HG03469 (cell line): Measurements from ENCODE around the gene TP53RK.

Experiments
- ATAC-seq: cut with Tn5 transposase; IDR thresholded peaks from one replicate; pipeline ENCODE4 v1.9.1; 2021; ENCODE audit warnings: mild to moderate bottlenecking, moderate library complexity, moderate number of reproducible peaks; ENCODE audit not compliant: unreplicated experiment

Gene TP53RK

DNA sequence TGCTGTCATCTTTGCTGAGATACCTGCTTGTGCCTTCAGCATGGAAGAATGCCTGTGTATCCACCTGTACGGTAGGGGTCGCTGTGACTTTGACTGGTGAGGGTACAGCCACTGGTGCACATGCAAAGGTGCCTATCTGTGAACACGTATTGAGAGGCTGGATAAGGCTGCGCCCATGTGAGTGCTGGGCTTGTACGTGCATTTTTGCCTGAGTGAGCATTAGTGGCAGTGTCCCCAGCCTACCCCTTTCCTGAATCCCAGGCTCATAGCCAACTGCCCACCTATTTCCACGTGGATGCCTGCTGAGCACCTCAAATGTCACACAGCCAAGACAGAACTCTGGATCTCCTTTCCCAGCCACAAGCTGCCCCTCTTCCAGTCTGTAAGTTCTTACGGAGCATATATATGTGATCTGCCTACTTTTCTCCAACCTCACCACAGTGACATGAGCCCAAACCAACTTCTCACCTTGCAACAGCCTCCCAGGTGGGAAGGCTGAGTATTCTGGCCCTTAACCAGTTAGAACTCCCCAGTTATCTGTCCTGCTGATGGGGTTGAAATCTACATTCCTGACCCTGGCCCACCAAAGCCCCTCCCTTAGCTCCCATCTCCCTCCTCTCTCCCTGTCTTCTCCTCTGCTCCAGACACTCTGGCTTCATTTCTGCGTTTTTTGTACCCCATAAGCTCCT lies 19.1 kb upstream of the TP53RK start:
- no peak for ATAC-seq

DNA sequence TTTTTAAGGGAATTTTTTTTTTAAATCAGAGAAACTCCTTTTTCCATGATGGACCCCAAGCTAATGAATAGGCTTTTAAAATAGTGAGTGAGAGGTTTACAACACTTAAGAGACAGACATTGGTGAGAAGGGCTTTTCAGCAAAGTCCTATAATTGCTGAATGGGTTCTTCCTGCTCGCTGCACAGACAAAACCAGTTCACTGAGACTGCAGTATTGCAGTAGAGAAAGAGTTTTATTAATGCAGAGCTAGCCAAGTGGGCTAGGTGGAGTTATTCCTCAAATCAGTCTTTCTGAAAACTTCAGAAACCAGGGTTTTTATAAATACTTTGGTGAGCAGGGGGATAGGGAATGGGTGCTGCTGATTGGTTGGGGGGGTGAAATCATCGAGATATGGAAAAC lies 17.0 kb upstream of the TP53RK start:
- ATAC-seq: no peak

DNA sequence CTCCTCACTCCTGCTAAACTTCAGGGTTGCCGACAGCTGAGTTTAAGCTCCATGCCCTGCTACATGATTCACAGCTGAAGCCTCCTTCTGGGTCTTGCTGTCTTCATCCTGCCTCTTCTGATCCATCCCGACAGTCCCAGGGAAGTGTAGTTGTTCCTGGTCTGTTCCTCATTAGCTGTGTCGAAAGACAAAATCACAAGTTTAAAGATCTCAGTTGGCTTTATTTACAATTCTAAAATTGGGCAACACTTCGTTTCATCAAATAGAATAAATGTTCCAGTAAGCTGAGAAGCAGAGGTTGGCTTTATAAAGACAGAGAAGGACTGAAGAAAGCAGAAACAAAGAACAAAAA lies 16.1 kb upstream of the TP53RK start:
- no peak for ATAC-seq

DNA sequence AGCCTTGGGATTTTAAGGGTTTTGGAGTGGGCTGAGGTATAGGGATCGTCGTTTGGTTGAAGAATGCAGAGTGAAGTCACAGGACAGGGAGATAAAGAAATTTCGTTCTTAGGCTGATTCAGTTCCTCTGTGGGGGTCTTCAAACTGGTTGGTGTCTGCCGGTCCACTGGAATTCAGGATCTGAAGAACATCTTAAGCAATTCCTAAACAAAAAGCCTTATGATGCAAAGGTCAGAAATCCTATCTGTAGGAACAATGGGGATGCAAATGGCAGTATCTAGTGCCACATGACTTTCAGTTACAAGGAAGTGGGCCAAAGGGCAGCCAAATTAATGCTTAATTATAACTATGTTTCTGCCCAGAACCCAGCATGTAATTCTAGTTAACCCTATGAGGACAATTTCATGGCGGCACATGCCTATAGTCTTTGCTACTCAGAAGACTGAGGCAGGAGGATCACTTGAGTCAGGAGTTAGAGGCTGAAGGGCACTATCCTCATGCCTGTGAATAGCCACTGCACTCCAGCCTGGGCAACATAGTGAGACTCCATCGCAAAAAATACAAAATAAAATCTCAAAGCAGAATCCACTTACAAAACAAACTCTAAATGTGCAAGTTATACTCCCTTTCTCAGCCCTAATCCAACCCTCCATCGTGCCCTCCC lies 15.6 kb upstream of the TP53RK start:
- no peak for ATAC-seq

DNA sequence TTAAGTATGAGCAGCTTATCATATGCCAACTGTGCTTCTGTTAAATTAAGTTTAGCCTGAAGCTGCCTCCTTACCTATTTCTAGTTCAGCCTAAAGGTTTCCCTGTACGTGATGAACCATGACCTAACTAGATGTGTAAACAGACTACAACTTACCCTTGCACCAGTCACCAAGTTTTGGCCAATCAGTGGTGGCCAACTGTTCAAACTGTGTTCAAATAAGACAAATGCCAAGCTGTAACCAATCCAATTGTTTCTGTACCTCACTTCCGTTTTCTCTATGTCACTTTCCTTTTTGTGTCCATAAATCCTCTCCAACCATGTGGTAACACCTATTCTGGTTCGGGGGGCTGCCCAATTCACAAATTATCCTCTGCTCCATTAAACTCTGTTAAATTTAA lies 14.2 kb upstream of the TP53RK start:
- no peak for ATAC-seq

DNA sequence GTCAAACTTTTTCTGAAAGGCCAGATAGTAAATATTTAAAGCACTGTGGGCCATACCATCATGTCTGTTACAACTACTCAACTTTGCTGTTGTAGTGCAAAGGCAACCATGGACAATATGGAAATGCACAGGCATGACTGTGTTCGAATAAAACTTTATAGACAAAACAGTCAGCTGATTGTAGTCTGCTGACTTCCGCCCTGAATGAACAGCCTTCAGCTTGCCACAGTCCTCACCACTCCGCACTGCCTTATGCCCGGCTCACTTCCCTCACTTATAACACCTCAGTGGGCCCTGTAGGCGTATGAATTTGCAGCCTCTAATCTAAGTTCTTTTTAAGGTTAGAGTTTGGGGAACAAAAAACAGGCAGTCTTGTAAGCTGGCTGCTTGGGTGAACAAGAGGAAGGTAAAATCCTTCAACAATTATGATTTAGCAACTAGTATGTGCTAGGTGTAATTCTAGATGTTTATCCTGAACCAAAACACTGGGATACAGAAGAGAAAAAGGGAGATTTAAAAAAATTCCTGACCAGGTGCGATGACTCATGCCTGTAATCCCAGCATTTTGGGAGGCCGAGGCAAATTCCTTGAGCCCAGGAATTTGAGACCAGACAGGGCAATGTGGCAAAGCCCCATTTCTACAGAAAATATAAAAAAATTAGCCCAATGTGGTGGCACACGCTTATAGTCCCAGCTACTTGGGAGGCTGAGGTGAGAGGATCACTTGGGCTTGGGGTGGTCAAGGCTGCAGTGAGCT lies 13.4 kb upstream of the TP53RK start:
- ATAC-seq: no peak

DNA sequence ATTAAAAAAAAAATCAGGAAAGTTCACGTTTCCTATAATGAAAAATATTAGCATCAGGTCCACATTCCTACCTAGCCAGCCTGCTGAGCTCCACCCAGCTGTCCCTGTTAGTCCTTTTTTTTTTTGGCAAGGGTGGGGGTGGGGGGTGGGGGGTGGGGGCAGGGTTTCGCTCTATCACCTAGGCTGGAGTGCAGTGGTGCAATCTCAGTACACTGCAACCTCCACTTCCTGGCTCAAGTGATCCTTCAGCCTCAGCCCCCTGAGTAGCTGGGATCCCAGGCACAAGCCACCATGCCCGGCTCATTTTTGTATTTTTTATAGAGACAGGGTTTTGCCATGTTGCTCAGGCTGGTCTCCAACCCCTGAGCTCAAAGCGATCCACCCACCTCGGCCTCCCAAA lies 12.7 kb upstream of the TP53RK start:
- no peak for ATAC-seq

DNA sequence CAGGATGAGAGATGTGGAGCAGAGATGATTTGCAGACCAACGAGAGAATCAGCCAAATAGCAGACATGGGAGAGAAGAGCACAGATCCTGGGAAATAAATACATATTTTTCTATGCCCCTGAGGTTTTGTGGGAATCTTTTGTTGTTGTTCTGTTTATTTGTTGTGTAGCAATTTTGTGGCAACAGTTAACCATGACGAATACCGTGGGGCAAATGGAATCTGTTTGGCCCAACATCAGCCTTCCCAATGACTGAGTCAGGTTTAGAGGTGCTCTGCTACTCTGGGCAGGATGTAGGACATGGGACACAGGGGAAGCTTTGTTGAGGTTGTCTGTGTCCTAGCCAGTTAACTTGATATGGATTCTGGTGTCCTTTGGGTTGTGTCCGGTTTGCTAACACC lies 12.3 kb upstream of the TP53RK start:
- ATAC-seq: no peak

DNA sequence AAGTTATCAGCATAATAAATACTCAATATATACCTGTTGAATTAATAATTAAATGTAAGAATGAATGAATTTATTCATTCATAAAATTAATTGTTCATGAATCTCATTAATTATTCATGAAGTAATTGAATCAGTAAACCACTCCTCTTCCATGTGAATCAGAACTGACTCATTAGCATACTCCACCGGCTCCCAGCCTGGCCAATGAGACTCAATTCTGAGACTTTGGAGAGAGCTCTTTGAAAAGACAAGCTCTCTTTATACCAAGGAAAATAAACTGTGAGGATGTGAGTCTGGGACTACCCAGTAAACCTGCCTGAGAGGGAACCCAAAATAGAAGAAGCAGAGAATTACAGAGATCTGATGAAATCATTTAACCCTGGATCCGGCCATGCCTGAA lies 11.8 kb upstream of the TP53RK start:
- ATAC-seq: no peak

DNA sequence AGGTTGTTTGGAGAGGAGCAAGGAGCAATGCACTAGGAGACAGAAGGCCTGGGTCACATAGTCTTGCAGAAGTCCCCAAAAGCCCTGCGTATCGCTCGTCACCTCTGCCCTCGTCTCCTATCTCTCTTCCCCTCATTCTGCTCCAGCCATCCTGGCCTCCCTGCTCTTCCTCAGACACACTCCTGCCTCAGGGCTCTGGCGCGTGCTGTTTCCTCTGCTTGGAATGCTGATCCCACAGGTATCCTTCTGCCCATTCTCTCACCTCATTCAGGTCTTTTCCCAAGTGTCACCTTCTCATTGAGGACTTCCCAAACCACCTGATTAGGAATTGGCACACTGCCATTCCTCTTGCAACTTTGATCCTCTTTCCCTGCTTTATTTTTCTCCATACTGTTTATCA lies 11.2 kb upstream of the TP53RK start:
- no peak for ATAC-seq

DNA sequence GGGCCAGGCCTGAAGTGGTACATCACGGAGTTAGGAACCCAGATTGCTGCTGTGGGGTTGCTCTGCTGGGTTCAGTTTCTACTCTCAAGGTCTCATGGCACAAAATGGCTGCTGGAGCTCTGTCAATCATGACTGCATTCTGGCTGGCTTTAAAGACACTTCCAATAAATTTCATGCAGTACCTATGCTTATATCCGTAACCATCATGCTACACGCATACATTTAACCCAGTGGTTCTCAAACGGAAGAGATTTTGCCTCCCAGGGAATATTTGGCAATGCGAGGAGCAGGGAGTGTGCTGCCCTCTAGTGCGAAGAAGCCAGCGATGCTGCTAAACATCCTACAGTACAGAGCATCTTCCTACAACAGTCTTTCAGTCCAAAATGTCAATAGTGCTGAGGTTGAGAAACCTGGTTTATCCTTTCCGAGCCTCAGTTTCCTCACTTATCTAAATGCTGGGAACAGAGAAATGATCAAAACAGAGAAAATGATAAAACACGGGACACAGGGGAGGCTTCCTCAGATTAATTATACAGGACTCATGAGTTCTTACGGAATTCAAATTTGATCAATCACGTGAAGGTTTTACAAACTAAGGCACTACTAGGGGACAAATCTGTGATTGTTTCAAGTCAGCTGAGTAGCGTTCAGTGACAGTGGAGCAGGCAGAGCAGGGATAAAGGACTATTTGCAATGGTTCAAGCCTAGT lies 10.6 kb upstream of the TP53RK start:
- no peak for ATAC-seq

DNA sequence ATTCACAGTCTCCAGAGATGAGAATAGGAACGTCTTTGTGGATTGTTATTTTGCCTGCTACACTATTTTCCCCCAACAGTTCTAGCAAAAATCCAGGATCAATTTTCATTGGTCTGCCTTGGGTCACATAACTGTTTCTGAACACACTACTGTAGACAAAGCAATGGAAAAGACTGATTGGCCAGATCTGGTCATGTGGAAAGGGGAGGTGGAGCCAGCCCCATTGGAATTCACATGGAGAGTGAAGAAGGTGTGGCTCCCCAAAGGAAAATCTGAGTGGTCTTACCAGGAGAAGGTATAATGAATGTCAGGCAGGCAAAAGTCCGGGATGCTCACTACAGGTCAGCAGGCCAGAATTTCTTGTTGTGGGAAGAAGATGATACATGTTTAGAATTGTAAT lies 9.5 kb upstream of the TP53RK start:
- no peak for ATAC-seq

DNA sequence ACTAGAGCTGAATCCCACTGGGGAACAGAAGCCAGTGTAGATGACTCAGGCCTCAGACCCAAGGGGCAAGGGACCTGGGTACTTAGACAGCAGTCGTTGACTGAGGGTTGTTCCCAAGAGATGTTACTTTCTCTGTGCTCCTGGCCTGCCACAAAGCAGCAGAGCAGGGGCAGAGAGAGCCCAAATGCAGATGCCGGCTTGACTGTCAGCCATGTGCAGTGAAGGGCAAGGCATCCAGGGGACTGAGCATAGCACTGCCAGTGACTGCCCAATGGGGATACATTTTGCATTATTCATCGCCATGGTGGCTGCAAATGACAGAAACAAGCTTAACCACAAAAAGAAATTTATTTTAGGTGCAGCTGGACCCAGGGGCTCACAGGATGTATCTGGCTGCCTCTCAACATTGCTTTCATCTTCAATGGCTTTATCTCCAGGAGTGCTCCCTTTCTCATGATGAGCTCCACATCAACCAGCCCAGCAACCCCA lies 7.6 kb upstream of the TP53RK start:
- no peak for ATAC-seq

DNA sequence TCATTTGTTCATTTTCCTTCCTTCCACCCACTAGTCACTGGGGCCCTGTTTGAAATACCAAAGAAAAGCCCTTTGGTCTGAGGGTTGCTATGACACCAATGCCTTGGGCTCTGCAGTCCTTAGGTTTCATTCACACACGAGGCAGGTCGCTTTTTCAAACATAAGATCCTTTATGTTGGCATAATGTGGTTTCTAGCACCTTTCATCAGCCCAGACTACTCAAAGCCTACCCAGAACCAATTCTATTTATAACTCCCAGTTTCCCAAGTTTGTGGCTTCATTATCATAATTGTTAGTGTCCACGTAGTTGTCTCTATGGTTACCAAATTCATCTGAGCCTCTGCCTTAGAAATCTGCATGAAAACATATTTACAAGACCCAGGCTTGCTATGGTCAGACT lies 6.6 kb upstream of the TP53RK start:
- ATAC-seq: no peak

DNA sequence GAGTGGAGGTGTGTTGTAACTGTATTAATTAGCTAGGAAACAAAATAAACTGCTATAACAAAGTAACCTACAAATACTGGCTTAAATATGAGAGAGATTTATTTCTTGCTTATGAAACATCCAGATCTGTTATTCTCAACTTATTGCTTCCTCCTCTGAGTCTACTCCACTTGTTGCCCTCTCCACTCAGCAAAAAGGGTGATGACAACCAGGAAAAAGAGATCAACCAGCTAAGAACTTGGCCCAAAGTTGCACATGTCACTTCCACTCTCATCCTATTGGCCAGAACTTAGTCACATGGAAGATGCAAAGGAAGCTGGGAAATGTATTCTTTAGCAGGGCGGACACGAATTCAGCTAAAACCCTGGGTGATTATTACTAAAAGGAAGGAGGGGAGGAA lies 5.2 kb upstream of the TP53RK start:
- ATAC-seq: no peak

DNA sequence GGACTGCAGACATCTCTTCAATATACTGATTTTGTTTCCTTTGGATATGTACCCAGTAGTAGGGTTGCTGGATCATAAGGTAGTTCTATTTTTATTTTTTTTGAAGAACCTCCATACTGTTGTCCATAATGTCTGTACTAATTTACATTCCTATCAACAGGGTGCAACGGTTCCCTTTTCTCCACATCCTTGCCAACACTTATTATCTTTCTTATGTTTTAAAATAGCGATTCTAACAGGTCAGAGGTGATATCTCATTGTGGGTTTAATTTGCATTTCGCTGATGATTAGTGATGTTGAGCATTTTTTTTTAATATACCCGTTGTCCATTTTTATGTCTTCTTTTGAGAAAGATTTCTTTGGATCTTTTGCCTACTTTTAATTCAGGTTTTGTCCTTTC lies 2.0 kb upstream of the TP53RK start:
- no peak for ATAC-seq

DNA sequence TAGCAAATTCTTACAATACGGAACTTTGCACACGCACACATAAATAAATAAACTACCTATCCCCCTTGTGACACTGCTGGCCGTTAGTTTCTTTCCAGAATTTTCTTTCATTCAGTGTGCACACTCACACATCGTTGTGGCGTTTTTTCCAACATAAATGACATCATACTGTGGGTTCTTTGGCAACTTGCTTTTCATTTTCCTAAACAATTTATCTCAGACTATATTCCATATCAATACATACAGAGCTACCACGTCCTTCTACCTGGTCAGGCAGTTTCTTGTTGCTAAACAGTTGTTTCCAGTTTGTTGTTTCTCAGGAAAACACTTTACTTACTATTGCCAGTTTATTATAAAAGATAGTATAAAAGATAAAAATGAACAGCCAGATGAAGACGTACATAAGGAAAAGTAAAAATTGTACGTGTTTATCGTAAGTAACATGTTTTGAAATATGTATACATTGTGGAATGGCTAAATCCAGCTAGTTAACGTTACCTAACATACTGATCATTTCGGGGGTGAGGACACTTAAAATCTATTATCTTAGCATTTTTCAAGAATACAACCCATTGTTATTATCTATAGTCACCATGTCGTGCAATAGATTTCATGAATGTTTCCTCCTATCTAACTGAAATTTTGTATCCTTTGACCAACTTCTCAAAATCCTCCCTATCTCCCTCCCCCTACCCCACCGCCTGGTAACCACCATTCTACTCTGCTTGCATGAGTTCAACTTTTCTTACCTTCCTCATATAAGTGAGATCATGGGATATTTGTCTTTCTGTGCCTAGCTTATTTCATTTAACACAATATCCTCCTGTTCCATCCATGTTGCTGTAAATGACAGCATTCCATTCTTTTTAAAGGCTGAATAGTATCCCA lies 1.2 kb upstream of the TP53RK start:
- no peak for ATAC-seq

DNA sequence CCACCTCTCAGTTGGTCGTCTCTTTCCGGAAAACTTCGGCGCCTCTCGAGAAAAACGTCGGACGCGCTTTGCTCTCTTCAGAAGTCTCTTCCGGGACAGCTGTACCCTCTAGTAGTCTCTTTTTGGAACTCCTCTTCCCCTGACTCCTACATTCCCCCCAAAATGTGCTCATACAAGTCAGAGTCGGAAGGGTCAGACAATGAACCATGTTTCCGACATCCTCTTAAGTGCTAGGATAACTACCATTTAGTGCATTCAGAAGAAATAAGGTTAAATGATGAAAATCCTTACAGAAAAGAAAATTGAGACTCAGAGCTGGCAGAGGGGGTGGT lies 476 bp upstream of the TP53RK start:
- ATAC-seq: no peak

DNA sequence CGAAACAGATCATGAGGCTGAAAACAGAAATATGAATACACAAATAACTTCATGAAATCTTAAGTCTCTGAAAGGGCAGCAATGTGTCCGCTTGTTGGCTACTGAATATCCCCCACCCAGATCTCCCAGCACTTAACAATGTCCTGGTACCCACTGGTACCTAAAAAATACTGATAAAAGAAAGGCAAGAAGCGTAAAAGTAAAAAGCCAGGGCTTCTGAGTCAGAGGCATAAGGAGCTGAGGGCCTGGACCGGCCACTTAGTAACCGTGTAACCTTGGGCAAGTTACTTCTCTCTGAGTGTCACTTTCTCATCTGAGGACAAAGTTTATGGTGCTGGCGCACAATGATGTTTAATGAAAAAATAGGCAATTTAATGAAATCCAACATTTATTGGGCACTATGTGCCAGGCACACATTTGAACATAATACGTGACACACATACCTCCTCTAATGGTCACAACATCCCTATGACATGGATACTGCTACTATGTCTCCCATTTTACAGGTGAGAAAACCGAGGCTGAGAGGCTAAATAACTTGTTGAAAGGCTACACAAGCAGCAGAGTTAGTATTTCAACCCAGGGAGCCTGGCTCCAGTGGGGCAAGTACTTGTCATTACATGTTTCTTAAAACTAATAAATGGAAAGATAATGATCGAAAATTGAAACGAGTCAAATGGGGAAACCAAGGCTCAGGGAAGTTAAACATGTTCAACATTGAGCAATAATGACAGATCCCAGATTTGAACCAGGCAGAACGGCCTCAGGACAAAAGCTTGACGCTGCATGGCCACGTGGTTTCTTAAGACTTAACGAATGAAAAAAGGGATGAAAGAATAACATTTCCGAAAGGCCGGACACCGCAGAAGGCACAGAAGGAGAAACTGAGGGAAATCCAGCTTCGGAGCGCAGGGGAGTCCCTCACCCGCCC lies 828 bp downstream of the TP53RK start:
- ATAC-seq: no peak
